K562 (cell line): Measurements from ENCODE around the gene HMCN1. TPM values are rescaled to one million over a fixed set of nuclear protein-coding genes. Genes with fewer than 3 reads are reported as not detected.

Experiments used
- ATAC-seq: fragments of 200-7000 bp; cut with Tn5 transposase; 3 replicates; pipeline ENCODE4 v1.9.1; 2020; ENCODE audit warnings: moderate library complexity
- BruUV-seq: library from RNA; stranded (reverse); fragments of 400-500 nt; replicated peaks from 2 replicates; lab custom pipeline; 2021; lab: Mats Ljungman, UMichigan
- CTCF ChIA-PET: fragments of 300-600 bp; formaldehyde crosslinking; extraction: SDS; loops from one replicate; lab custom pipeline; 2021; ENCODE audit warnings: low intra/inter-chr PET ratio; lab: Yijun Ruan, JAX
- POLR2A ChIA-PET: fragments of 300-600, 350-650 bp; sonication (Branson Sonifier 250); formaldehyde crosslinking; extraction: SDS; loops from one replicate; lab custom pipeline; 2021; ENCODE audit warnings: antibody characterized with exemption, inconsistent platforms; lab: Yijun Ruan, JAX
- DNase-seq, 4 experiments: peaks; one replicate each; pipeline versions ENCODE4 v3.0.0 to v3.0.0-alpha.2; 2011 to 2018; ENCODE audit warnings: low spot score in 3 of 4, mixed read lengths in 3 of 4; ENCODE audit errors: extremely low read depth in 1 of 4
- FAIRE-seq: peaks from 2 replicates; lab custom pipeline; 2011; peaks lifted over from hg19 to GRCh38; lab: Jason Lieb, UNC
- H2AFZ ChIP-seq: 2 replicates; pipeline ENCODE4 v1.6.0; 2011; ENCODE audit warnings: low read depth, low read length, control low read depth, inconsistent platforms
- H3K27ac ChIP-seq: fragments of 200-600 bp; 3 replicates; pipeline ENCODE4 v1.8.0; 2011; ENCODE audit warnings: low read depth, mild to moderate bottlenecking, control low read depth, inconsistent platforms, low read length, moderate library complexity, mixed read lengths; ENCODE audit errors: extremely low read depth
- H3K27me3 ChIP-seq, 2 experiments: fragments of 300-600 bp in 1 of 2; 2 replicates in 1 of 2; 3 replicates in 1 of 2; pipeline versions ENCODE4 v1.6.0 to v1.8.0; 2011; ENCODE audit warnings: inconsistent platforms in 2 of 2, low read length in 2 of 2, mild to moderate bottlenecking in 1 of 2, mixed read lengths in 1 of 2, moderate library complexity in 1 of 2; ENCODE audit not compliant: control insufficient read depth in 2 of 2, insufficient read depth in 2 of 2
- H3K36me3 ChIP-seq: fragments of 300-600 bp; 3 replicates; pipeline ENCODE4 v1.8.0; 2011; ENCODE audit warnings: mild to moderate bottlenecking, low read length, inconsistent platforms; ENCODE audit not compliant: control insufficient read depth, insufficient read depth
- H3K4me1 ChIP-seq, 2 experiments: fragments of 200-600 bp in 1 of 2; replicated peaks in 1 of 2; 2 replicates in 1 of 2; 3 replicates in 1 of 2; pipeline versions ENCODE4 v1.5.1 to v1.8.0; 2011; ENCODE audit warnings: inconsistent platforms in 2 of 2, low read length in 2 of 2, mild to moderate bottlenecking in 1 of 2, mixed read lengths in 1 of 2, moderate library complexity in 1 of 2; ENCODE audit not compliant: control insufficient read depth in 2 of 2, insufficient read depth in 2 of 2
- H3K4me2 ChIP-seq: 2 replicates; pipeline ENCODE4 v1.6.1; 2011; ENCODE audit warnings: low read length, control low read depth, inconsistent platforms, mixed read lengths; ENCODE audit not compliant: insufficient read depth
- H3K4me3 ChIP-seq: fragments of 200-600 bp; sonication (generic), shearing (Covaris generic); 2 replicates; pipeline ENCODE4 v1.5.1; 2016; ENCODE audit warnings: control low read depth, inconsistent platforms
- H3K79me2 ChIP-seq: fragments of 200-600 bp; 3 replicates; pipeline ENCODE4 v1.8.0; 2011; ENCODE audit warnings: low read length, inconsistent platforms; ENCODE audit not compliant: control insufficient read depth, insufficient read depth
- H3K9ac ChIP-seq, 2 experiments: 2 replicates each; pipeline versions ENCODE4 v1.6.0 to v1.6.1; 2011; ENCODE audit warnings: low read depth in 2 of 2, low read length in 2 of 2, control low read depth in 1 of 2, inconsistent platforms in 1 of 2, mild to moderate bottlenecking in 1 of 2, mixed read lengths in 1 of 2; ENCODE audit not compliant: insufficient read depth in 1 of 2
- H3K9me1 ChIP-seq: one replicate; pipeline ENCODE4 v1.6.0; 2011; ENCODE audit warnings: inconsistent platforms, mild to moderate bottlenecking, low read length, moderate library complexity; ENCODE audit not compliant: control insufficient read depth, insufficient read depth
- H3K9me3 ChIP-seq: replicated peaks from 2 replicates; pipeline ENCODE4 v1.5.1; 2011; ENCODE audit warnings: low read depth, low read length, inconsistent platforms; ENCODE audit not compliant: control insufficient read depth, insufficient read depth
- H4K20me1 ChIP-seq: replicated peaks from 2 replicates; pipeline ENCODE4 v1.6.1; 2011; ENCODE audit warnings: low read length, inconsistent platforms, mixed read lengths; ENCODE audit not compliant: control insufficient read depth, insufficient read depth
- BRD4 ChIP-seq: fragments of 200-600 bp; sonication (generic); IDR thresholded peaks from 2 replicates; pipeline ENCODE4 v1.6.1; 2017; ENCODE audit warnings: inconsistent platforms
- FOXA1 ChIP-seq: fragments of 450-650 bp; IDR thresholded peaks from 2 replicates; pipeline ENCODE4 v1.6.1; 2016; ENCODE audit warnings: mild to moderate bottlenecking, borderline replicate concordance
- LEF1 ChIP-seq: fragments of 450-650 bp; IDR thresholded peaks from 2 replicates; pipeline ENCODE4 v1.6.1; 2016; ENCODE audit warnings: mild to moderate bottlenecking
- NCOA4 ChIP-seq: fragments of 450-650 bp; IDR thresholded peaks from 2 replicates; pipeline ENCODE4 v1.6.1; 2018; ENCODE audit warnings: mild to moderate bottlenecking; ENCODE audit not compliant: partially characterized antibody
- NONO ChIP-seq, 2 experiments: fragments of 200-400 bp in 1 of 2; fragments of 450-650 bp in 1 of 2; formaldehyde crosslinking in 1 of 2; IDR thresholded peaks; 2 replicates each; pipeline ENCODE4 v1.6.1; 2017; ENCODE audit warnings: low read depth in 2 of 2, mild to moderate bottlenecking in 2 of 2, moderate library complexity in 2 of 2, low read length in 1 of 2
- PTBP1 ChIP-seq: fragments of 200-400 bp; formaldehyde crosslinking; IDR thresholded peaks from 2 replicates; pipeline ENCODE4 v1.6.1; 2017; ENCODE audit warnings: low read depth, low read length
- SIRT6 ChIP-seq: IDR thresholded peaks from one replicate; pipeline ENCODE4 v1.6.1; 2012; ENCODE audit warnings: low read depth, mild to moderate bottlenecking, control low read depth, inconsistent platforms, low read length, moderate library complexity
- ZFP36 ChIP-seq: fragments of 150-350 bp; IDR thresholded peaks from 2 replicates; pipeline ENCODE4 v1.6.1; 2018; ENCODE audit warnings: low read length, low read depth; ENCODE audit not compliant: partially characterized antibody
- WGBS: fragments of 100-300 bp; shearing (Covaris generic); methylation state at CpG from one replicate; pipeline ENCODE4 v1.1.6; 2016; ENCODE audit warnings: low coverage, mixed read lengths; ENCODE audit not compliant: insufficient coverage; ENCODE audit errors: missing lambda C conversion rate; 5-methylcytosine and 5-hydroxymethylcytosine counted together
- in situ Hi-C: fragments of 300-500 bp; cut with MboI; formaldehyde crosslinking; loops from 4 replicates; pipeline ENCODE4 v1.15.0; 2018; ENCODE audit warnings: inconsistent platforms, mixed read lengths
- intact Hi-C: fragments of 100-400 bp; cut with micrococcal nuclease; formaldehyde crosslinking; loops from 2 replicates; pipeline ENCODE4 v1.14.2; 2022
- polyA plus RNA-seq, 8 experiments: library from polyadenylated mRNA; depleted of rRNA in 4 of 8; stranded (reverse) in 5 of 8; unstranded in 3 of 8; fragments of >200 nt; fragmentation: Nextera tagmentation in 2 of 8; fragmentation: Illumina TruSeq in 1 of 8; extraction: Ambion mirVana in 2 of 8; extraction: Trizol in 1 of 8; gene quantifications; 2 replicates each; pipeline versions ENCODE4 v1.2.1 to v1.2.3, GENCODE V29; 2011 to 2014; ENCODE audit warnings: inconsistent platforms in 1 of 8, missing spikeins in 1 of 8
- total RNA-seq, 7 experiments: library from RNA; depleted of rRNA in 6 of 7; stranded (reverse); fragments of >200 nt in 6 of 7; fragmentation: Illumina TruSeq in 2 of 7; extraction: Trizol in 2 of 7; gene quantifications; 2 replicates each; pipeline versions ENCODE4 v1.2.1 to v1.2.3, GENCODE V29; 2011 to 2021; ENCODE audit warnings: low replicate concordance in 1 of 7
- TF ChIP-seq, protein P1 (sequence below): sonication (generic); formaldehyde crosslinking; IDR thresholded peaks from 2 replicates; pipeline ENCODE4 v1.8.1; 2023; ENCODE audit warnings: mild to moderate bottlenecking, missing genetic modification reagents
- TF ChIP-seq, protein P2 (sequence below), 2 experiments: fragments of 450-650 bp; IDR thresholded peaks; 2 replicates each; pipeline ENCODE4 v1.6.1; 2016; ENCODE audit warnings: mild to moderate bottlenecking in 2 of 2, borderline replicate concordance in 1 of 2, low read depth in 1 of 2, moderate library complexity in 1 of 2

The HMCN1 gene
- total and polyA plus RNA-seq, 9 of the 15 experiments (the other 6 are each of a cell fraction or from before 2014, with no cell fraction given), result 0.07 to 0.36 (median 0.21) TPM

- ATAC-seq, result no peak
- WGBS, result 17% methylated on average over 1 of the region's 1 CpG
- no TSS peak for BruUV-seq
- Histone ChIP-seq H3K27ac (no peak overlapping the region), H3K27me3 (no peaks in the 10 kb centered on the region), H3K4me2 (no peak overlapping the region), H3K9me3 (no peaks in the 10 kb centered on the region), H3K9ac (no peak overlapping the region), H2AFZ (no peak overlapping the region), H3K4me3 (no peak overlapping the region), H3K4me1 (no peaks in the 10 kb centered on the region), H3K36me3 (no peaks in the 10 kb centered on the region), H3K79me2 (no peaks in the 10 kb centered on the region), H4K20me1 (no peaks in the 10 kb centered on the region), H3K9me1 (no peaks in the 10 kb centered on the region)
- in situ Hi-C loops (no loop called here), intact Hi-C loops (no loop called here)
- POLR2A ChIA-PET, result no interaction called here
- no peak for FAIRE-seq
- CTCF ChIA-PET, result no interaction called here
- DNase-seq, result no peak
- TF ChIP-seq ZFP36 (no peak), NONO (IDR thresholded peaks at IDR 0.05; ENCODE audit: low read depth in 2 of 2, low read length in 1 of 2) (no peak), NCOA4 (no peak), BRD4 (no peak), PTBP1 (no peak), LEF1 (no peak), FOXA1 (no peak), SIRT6 (no peak)
- TF ChIP-seq, protein P1, sequence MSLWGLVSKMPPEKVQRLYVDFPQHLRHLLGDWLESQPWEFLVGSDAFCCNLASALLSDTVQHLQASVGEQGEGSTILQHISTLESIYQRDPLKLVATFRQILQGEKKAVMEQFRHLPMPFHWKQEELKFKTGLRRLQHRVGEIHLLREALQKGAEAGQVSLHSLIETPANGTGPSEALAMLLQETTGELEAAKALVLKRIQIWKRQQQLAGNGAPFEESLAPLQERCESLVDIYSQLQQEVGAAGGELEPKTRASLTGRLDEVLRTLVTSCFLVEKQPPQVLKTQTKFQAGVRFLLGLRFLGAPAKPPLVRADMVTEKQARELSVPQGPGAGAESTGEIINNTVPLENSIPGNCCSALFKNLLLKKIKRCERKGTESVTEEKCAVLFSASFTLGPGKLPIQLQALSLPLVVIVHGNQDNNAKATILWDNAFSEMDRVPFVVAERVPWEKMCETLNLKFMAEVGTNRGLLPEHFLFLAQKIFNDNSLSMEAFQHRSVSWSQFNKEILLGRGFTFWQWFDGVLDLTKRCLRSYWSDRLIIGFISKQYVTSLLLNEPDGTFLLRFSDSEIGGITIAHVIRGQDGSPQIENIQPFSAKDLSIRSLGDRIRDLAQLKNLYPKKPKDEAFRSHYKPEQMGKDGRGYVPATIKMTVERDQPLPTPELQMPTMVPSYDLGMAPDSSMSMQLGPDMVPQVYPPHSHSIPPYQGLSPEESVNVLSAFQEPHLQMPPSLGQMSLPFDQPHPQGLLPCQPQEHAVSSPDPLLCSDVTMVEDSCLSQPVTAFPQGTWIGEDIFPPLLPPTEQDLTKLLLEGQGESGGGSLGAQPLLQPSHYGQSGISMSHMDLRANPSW, result no peak
- TF ChIP-seq, protein P2, sequence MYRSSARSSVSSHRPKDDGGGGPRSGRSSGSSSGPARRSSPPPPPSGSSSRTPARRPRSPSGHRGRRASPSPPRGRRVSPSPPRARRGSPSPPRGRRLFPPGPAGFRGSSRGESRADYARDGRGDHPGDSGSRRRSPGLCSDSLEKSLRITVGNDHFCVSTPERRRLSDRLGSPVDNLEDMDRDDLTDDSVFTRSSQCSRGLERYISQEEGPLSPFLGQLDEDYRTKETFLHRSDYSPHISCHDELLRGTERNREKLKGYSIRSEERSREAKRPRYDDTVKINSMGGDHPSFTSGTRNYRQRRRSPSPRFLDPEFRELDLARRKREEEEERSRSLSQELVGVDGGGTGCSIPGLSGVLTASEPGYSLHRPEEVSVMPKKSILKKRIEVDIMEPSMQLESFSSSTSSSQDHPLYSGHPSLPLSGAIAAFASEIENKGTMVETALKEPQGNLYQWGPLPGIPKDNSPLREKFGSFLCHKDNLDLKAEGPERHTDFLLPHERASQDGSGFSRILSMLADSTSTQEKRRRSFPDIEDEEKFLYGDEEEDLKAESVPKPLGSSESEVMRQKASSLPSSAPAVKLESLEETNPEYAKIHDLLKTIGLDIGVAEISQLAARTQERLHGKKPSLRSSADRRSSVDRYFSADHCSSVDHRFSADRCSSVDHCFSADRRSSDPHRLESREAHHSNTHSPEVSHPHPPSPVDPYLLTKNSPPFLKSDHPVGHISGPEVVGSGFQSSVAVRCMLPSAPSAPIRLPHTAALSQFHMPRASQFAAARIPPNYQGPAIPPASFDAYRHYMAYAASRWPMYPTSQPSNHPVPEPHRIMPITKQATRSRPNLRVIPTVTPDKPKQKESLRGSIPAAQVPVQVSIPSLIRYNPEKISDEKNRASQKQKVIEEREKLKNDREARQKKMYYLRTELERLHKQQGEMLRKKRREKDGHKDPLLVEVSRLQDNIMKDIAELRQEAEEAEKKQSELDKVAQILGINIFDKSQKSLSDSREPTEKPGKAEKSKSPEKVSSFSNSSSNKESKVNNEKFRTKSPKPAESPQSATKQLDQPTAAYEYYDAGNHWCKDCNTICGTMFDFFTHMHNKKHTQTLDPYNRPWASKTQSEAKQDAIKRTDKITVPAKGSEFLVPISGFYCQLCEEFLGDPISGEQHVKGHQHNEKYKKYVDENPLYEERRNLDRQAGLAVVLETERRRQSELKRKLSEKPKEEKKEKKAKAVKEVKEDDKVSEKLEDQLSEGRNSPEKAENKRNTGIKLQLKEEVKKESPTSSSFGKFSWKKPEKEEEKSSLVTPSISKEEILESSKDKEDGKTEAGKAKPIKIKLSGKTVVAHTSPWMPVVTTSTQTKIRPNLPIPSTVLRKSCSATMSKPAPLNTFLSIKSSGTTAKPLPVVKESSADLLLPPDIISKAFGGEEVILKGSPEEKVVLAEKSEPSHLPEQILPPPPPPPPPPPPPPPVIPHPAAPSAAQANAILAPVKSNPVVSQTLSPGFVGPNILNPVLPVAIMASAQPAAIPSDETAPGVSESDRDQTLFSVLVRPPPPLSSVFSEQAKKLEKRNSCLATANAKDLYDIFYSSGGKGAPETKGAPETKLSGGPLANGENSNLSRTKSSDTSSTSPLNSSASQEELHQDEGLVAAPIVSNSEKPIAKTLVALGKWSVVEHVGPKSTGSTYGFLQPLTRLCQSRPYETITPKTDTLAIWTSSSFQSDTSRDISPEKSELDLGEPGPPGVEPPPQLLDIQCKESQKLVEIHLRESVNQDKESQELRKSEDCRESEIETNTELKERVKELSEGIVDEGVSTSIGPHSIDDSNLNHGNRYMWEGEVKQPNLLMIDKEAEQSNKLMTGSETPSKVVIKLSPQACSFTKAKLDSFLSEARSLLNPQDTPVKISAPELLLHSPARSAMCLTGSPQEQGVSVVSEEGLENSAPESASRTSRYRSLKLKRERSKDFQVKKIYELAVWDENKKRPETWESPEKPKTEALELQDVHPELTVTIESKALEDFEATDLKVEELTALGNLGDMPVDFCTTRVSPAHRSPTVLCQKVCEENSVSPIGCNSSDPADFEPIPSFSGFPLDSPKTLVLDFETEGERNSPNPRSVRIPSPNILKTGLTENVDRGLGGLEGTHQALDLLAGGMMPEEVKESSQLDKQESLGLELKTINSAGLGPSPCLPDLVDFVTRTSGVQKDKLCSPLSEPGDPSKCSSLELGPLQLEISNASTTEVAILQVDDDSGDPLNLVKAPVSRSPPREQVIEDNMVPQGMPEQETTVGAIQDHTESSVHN (IDR thresholded peaks at IDR 0.05; ENCODE audit: borderline replicate concordance in 1 of 2, low read depth in 1 of 2), result no peak
Observed at GRCh38 chr1:185980891-185981290, 246.7 kb downstream of the HMCN1 start.
